Daoy (cell line): ENCODE measurements around the gene EPN3. TPM values are rescaled to one million over a fixed set of nuclear protein-coding genes. Genes with fewer than 3 reads are reported as not detected.
A peak's percentile ranks its signal among the peaks of the same experiment; 100 is the strongest.

ENCODE experiments used
- DNase-seq: peaks from one replicate; pipeline ENCODE4 v3.0.0-alpha.2; 2015; ENCODE audit warnings: low read depth
- total RNA-seq: library from RNA; depleted of rRNA; stranded (reverse); fragments of >200 nt; shearing (Covaris generic); gene quantifications from 2 replicates; pipeline ENCODE4 v1.2.3, GENCODE V29; 2014

The EPN3 gene
- total RNA-seq, 1 experiment from 2014 or later = not detected

DNA sequence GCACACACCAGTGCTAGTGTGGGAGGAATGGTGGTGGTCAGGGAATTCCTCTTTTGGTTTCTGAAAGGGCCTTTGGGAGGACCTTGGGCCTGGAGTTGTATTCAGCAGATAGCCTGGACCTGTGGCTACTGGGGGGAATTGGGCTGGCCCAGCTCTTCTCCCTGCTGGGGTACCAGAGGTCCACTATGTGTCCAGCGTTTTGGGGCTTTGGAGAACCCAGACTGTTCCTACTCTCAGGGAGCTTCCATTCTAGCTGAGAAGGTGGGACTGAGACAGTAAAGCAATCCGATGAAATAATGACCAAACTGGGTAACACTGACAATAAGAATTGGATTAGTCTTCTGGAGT, 2.4 kb downstream of the EPN3 start:
- no peak for DNase-seq

DNA sequence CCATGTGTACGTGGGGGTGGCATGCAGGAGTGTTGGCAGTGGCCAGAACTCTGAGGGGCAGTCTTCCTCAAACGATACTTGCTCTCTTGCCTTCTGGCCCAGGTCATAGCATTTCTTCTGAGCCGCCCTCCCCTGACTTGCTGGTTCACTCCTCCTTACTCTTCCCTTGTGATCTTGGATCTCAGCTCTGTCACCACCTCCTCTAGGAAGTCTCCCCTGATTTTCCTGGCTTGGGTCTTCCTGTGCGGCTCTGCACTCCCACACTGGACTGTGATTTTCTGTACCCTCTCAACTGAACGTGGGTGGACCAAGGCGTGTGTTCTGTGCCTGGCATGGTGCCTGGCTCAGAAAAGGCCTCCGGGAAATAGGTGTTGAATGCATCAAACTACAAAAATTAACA, 2.9 kb downstream of the EPN3 start:
- no peak for DNase-seq

DNA sequence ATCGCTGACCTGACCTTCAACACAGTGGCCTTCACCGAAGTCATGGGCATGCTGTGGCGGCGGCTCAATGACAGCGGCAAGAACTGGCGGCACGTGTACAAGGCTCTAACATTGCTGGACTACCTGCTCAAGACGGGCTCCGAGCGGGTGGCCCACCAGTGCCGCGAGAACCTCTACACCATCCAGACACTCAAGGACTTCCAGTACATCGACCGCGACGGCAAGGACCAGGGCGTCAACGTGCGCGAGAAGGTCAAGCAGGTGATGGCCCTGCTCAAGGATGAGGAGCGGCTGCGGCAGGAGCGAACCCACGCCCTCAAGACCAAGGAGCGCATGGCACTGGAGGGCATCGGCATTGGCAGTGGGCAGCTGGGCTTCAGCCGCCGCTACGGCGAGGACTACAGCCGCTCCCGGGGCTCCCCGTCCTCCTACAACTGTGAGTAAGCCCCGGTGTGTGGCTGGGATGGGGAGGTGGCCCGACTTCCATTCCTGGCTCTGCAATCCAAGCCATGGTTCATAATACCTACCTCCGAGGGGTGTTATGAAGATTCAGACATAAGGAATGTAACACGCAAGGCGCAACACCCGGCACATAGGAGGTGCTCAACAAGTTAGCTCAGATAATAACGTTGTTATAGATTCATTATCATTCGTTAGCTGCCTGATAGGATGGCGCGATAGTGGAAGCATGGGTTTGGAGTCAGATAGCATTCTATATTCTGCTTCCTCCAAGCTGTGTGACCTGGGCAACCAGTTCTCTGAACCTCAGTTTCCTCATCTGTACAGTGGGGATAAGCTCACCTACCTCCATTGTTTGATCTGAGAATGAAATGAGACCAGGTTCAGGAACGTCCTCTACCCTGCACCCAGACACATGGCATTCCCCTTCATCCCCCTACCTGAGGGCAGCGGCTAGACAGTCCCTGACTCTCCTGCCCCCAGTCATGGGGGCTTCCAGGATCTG, 4.4 kb downstream of the EPN3 start:
- no peak for DNase-seq

DNA sequence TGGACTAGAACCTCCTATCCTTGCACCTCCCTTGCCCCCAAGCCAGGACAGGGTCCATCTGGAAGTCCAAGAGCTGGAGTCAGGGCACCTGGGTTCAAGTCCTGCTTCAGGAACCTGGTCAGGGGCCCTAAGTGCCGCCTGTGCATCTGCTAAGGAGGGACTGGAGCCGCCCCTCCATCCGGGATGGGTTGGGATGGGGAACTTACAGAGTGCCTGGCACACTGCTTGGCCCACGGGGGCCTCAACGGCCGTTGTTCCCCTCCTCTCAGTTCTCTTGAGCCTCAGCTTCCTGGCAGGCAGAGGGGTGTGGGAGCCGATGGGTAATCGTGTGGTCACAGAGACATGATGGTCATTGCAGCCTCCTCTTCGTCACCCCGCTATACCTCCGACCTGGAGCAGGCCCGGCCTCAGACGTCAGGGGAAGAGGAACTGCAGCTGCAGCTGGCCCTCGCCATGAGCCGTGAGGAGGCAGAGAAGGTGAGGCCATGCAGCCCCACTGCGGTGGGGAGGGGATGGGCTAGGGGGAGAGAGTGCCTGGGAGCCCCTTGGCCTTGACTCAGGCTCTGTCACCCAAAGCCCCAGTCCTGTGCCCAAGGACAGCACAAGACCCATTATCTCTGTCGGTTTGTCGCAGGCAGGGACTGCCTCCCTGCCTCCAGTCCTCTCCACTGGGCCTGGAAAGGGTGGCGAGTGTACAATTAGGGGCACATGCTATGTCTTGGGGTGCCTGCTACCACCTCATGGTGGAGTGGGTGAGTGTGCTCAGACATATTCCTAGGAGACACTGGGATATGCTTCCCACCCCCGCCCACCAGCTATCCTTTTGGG, 5.4 kb downstream of the EPN3 start:
- no peak for DNase-seq

DNA sequence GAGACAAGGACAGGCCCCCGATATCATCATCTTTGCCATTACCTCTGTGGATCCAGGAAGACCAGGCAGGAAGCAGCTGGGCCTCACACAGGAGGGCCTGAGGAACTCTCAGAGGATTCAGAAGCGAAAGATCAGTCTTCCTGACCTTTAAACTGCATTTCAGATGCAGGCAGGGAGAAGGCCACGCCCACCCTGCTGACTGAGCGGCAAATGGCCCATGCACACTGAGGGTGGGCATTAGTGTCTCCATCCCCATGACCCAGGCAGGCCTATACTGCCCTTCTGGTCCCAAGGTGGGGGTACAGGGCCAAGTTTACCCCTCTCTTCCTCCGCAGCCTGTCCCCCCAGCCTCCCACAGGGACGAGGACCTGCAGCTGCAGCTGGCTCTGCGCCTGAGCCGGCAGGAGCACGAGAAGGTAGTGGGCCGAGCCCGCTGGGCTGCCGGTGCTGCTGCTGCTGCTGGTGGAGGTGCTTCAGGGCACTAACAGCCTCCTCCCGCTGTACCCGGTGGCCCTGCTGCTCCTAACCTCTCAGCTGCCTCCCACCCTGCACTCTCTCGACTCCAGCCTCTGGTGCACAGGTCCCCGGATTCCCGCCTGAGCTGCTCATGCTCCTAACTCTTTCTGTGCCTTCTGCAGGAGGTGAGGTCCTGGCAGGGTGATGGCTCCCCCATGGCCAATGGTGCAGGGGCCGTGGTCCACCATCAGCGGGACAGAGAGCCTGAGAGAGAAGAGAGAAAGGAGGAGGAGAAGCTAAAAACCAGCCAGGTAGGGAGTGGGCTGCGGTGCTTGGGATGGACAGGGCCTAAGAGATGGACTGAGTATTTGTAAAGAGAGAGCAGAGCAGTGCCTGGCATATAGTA, 6.2 kb downstream of the EPN3 start:
- DNase-seq = no peak

DNA sequence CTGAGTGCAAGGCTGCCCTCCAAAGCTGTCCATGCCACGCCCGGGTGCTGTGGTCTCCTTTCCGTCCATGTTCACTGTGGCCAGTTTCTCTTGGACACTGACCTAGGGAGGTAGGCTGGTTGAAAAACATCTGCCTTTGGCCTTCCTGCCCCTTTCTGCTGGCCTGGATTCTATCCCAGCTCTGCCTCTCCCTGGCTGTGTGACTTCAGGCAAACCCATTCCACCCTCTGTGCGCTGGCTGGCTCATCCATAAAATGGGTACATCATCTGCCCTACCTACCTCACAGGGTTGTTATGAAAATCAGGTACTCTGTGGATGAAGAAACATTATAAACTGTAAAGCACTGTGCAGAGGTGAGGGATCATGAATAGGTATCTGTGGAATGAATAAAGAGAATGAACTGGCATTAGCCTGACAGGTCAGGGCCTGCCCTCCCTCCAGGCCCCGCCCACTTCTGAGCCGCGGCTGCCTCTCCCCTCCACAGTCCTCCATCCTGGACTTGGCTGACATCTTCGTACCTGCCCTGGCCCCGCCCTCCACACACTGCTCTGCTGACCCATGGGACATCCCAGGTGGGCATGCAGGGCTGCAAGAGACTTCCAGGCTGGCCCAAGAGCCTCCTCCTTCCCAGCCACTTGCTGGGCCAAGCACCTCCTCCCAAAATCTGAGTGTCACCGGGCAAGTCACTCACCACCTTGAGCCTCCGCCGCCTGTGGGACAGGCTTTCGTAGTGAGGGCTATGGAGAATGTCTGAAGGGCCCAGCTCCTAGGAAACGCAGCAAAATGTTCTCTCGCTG, 7.4 kb downstream of the EPN3 start:
- DNase-seq = no peak

DNA sequence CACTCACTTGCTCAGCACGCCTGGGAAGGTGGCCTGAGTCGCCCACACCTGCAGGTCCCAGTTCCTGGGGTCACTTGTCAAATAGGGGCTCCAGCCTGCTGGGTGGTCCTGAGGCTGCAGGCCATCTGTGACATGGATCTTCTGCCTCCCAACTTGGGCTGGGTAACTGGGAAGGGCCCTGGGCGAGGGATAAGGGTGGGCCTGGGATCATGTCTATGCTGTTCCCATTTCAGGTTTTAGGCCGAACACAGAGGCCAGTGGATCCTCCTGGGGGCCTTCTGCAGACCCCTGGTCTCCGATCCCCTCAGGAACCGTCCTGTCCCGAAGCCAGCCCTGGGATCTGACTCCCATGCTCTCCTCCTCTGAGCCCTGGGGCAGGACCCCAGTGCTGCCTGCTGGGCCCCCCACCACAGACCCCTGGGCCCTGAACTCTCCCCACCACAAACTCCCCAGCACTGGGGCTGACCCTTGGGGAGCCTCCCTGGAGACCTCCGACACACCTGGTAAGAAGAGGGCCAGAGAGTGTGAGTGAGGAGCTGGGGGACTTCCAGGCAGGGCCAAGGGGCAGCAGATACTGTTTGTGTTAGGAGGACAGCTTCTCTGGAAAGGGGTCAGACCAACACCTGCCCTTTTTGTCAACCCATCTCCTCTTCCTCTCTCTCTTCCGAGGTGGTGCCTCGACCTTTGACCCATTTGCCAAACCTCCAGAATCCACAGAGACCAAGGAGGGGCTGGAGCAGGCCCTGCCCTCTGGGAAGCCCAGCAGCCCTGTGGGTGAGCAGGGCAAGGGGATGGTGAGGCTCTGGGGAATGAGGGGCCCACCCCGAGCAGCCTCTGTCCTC, 8.2 kb downstream of the EPN3 start:
- DNase-seq = no peak

DNA sequence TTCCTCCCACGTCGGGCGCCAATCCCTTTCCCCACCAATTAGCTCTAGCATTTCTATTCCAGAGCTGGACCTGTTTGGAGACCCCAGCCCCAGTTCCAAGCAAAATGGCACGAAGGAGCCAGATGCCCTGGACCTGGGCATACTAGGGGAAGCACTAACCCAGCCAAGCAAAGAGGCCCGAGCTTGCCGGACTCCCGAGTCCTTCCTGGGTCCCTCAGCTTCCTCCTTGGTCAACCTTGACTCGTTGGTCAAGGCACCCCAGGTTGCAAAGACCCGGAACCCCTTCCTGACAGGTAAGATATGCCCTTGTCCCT, 8.8 kb downstream of the EPN3 start:
- DNase-seq = no peak

DNA sequence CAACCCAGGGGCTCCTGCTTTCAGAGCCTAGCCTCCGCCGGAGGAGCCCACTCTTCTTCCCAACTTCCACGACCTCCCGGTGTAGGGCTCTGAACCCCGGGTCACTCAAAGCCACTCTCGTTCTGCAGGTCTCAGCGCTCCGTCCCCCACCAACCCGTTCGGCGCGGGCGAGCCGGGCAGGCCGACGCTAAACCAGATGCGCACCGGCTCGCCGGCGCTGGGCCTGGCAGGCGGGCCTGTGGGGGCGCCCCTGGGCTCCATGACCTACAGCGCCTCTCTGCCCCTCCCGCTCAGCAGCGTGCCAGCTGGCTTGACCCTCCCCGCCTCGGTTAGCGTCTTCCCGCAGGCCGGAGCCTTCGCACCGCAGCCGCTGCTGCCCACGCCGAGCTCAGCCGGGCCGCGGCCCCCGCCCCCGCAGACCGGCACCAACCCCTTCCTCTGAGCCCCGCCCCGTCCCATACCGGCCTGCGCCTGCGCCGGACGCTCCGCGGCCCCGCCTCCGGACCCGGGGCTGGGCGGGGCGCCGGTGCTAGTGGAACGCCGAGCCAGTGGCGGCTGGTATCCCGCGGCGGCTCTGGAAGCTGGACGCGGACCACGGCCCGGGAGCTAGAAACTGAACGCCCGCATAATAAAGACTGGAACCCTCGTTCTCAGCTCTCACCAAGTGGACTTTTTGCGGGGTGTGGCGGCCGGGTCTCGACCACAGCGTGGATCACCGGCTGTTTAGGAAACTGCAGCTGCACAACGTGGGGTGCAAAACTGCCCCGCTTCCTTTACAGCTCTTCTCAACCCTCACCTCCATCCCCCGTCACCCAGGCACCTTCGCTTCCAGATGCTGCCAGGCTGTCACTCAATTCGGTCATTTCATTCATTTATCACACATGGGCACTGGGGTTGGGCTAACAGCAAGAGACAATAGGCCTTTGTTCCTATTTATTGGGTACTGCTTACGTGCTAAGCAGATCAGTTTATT, 9.5 kb downstream of the EPN3 start:
- DNase-seq = peak; percentile 87

DNA sequence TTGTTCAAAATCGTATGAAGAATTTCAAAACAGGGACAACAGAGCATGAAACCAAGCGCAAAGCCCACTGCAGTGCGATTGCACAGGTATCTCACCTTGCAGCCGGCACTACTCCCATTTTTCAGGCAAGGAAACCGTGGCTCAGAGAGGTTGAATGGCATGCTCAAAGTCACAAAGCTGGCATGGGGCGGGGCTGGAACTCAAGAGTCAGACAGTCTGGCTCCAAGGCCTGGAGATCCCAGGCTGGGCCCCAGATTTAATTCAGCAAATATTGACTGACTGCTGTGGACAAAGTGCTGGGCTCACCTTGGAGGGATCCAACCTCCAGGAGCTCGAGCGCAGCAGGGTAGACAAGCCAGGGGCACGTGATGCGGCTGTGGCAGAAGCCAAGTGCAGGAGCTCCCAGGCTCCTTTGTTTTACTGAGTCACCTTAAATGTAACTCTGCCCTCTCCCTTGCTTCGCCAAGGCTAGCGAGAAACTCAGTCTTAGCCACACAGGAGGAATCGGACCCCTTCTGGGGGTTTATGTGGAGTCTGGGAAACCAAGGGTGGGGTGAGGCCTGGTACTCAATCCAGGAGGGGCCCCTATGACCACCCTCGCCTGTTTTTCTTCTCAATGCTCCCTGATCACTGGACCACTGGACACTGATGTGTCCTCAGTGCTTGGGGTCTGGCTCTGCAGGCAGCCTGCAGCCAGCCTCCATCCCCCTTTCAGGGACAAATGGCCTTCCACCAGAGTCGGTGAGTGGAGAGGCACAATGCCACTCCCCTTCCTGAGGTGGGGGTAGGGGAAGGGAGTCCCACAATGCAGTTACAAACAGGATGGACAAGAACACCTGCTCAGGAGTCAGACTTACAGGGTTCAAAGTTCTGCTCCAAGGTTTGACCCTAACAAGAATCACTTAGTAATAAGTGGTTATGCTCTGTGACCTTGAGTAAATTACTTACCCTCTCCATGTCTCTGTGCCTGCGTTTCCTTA, 10.6 kb downstream of the EPN3 start:
- no peak for DNase-seq

DNA sequence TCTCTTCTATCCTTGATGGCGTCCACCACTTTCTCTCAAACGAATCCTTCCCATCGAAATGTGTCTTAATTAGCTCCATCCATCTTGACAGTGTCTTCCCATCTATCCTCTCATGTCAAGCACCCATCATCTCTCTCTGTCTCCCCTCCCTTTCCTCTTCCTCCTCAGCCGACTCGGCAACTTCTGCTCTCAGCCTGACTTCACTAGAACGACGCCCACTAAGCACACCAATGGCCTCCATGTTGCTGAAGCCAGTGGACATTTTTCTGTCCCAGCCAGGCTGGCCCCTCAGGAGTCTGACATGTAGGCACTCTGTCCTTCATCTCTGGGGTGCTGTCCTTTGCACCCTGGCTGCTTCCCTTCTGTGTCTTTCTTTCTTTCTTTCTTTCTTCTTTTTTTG, 12.0 kb downstream of the EPN3 start:
- no peak for DNase-seq

DNA sequence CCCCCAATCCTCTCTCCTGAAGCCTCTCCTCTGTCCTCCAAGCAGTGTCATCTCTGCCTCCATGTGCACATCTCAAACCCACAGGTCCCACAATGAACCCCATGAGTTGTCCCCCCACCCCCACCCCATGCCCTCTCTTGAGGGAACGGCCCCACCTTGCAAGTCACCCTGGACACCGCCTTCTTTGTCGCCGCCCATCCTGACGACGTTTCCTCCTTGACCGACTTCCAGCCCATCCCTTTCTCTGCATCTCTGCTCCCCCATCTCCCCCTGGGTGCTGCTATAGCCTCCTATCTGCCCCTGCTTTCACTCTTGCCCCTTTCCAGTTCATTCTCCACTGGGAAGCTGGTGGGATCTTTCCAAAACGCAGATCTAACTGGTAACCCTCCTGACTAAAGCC, 12.8 kb downstream of the EPN3 start:
- no peak for DNase-seq

DNA sequence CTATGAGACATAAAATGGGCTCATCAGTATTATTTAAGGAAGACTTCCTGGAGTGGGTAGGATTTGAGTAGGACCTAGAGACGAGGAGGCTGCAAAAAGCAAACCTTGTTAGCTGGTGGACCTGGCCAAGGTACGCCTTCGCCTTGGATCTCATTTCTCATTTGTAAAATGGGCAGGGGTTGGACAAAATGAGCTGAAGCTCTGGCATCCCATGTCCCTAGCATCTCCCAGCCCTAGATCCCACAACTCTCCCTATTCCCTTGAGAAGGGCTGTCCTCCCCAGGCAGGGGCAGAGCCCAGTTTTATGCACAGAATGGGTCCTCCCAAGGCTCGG, 14.1 kb downstream of the EPN3 start:
- no peak for DNase-seq

DNA sequence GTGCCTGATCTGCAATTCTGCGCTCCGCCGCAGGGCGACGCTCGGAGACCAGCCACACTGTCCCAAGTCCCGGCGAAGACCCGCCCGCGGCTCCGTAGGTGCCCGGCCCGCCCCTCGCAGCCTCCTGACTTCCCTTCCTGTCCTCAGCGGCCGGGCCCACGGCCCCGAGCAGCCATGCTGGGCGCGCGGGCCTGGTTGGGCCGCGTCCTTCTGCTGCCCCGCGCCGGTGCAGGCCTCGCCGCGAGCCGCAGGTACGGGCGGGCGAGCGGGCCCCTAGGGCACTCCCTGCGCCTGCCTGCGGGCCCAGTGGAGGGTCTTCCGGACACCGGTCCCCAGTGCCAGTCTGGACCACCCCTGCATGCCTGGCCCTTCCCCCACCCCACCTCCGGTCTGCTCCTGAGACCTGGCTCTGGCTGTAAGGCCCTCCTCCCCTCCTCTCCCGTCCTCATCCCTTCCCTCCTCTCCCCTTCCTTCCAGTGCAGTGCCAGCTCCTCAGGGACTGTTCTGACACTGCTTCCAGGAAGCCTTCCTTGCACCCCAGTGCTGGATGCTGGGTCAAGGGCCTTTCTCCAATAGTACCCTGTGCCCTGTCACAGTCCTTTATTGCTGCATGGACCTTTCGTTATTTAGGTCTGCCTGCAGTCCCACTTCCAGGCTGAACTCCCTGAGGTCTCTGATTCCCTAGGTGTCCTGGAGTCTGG, 14.7 kb downstream of the EPN3 start, which contains the start of gene SPATA20:
Gene SPATA20 (plus strand): TSS at position 140 of the 701 bp plus-strand sequence. CDS start 35 bp downstream, at position 175.
- peak; percentile 90 for DNase-seq

DNA sequence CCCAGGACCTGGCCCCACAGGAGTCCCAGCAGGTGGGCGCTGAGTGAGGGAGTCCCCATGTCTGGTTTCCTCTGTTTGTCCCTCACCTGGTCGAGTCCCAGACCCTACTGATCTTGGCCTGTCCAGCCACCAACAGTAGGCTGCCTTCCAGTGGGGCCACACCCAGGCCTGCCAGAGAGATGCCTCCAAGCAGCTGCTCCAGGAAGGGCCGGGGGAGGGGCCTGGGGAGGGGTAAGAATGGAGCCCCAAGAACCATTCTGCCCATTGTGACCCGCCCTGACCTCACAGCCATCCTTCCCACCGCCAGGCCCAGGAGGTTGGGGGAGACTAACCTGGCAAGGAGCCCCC, 15.2 kb downstream of the EPN3 start:
- no peak for DNase-seq

DNA sequence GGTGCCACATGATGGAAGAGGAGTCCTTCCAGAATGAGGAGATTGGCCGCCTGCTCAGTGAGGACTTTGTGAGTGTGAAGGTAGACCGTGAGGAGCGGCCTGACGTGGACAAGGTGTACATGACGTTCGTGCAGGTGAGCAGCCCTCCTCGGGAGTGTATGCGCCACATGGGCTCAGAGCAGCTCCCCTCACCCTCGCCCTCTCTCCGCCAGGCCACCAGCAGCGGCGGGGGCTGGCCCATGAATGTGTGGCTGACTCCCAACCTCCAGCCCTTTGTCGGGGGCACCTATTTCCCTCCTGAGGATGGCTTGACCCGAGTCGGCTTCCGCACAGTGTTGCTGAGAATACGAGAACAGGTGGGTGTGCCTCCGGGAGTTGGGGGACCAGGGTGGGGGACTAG, 16.3 kb downstream of the EPN3 start:
- no peak for DNase-seq

DNA sequence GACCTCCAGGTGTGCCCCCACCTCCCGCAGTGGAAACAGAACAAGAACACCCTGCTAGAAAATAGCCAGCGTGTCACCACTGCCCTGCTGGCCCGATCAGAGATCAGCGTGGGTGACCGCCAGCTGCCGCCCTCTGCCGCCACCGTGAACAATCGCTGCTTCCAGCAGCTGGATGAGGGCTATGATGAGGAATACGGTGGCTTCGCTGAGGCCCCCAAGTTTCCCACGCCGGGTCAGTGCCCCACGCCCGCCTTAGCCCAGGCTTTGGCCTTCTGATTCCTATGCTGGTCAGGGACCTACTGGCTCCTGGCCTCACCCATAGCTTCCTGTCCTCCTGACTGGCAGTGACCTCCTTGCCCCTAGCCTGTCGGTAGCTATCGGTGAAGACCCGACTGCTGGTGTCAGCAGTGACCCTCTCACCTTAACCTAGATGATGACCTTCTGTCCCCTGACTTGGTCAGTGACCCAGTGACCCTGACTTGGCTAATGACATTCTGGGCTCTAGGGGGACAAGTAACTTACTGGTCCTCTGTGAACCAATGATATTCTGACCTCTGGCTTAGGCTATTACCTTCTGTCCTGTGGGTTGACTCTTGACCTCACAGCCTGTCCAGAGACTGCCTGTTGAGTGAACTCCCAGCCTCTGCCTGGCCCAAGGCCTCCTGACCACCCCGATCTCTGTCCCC, 16.9 kb downstream of the EPN3 start:
- no peak for DNase-seq
